Glomerular visceral epithelial cell (primary cell): ENCODE measurements around the gene TMEM247.
"Not testable (repeated sequence)": the region's sequence is repeated elsewhere in the genome, so short reads cannot be mapped to it uniquely, and the experiment has no call there.

ENCODE experiments used
- DNase-seq: peaks from one replicate; pipeline ENCODE4 v3.0.0-alpha.2; 2016; ENCODE audit errors: extremely low spot score

TMEM247 gene

DNA sequence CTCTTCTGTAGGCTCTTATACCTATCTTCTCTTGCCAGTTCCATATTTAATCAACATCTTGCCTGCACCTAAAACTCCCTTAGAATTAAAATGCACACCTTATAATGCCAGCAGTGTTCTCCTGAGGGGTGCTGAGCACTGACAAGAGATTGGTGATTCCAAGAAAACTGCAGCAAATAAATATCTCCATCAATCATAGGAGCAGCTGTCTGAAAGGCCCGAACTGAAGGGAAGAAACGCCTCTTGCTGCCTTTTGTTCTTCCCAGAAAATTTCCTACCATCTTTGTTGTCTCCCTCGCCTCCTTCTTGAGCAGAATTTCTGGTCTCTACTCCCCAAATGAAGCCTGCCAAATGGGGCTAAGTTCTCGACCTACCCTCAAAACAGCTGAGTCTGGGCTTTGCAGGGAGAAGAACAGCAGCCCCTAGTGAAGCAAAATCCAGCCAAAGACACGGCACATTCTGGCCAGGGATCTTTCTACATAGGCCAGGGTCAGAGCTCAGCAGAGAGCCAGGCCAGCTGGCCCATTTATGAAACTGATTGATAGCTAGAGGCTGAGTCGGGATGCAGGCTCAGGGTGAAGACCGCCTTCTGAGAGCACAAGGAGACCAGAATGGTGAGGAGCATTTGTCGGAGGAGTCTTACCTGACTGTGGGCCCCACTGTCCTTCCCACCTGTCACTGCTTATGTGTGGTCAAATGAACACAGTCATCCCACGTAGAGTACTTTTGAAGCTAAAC lies 20.4 kb upstream of the TMEM247 start:
- DNase-seq, result no peak

DNA sequence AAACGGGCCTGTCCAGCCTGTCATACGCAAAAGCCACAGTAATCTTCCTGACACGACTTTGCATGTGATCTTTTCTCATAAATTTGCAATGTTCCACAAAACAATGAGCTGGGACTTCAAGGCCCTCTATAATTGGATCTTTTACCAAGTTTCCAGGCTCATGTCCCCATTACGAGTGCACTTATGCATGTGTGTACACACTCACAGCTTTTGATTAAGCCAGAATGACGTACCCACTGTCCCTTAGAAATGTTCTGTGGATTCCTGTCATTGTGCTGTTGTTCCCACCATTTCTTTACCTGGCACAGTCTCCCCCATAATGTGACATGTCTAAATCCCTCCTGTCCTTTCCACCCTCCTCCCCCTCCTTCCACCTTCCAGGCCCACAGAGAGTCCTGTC lies 19.7 kb upstream of the TMEM247 start:
- DNase-seq, result no peak

DNA sequence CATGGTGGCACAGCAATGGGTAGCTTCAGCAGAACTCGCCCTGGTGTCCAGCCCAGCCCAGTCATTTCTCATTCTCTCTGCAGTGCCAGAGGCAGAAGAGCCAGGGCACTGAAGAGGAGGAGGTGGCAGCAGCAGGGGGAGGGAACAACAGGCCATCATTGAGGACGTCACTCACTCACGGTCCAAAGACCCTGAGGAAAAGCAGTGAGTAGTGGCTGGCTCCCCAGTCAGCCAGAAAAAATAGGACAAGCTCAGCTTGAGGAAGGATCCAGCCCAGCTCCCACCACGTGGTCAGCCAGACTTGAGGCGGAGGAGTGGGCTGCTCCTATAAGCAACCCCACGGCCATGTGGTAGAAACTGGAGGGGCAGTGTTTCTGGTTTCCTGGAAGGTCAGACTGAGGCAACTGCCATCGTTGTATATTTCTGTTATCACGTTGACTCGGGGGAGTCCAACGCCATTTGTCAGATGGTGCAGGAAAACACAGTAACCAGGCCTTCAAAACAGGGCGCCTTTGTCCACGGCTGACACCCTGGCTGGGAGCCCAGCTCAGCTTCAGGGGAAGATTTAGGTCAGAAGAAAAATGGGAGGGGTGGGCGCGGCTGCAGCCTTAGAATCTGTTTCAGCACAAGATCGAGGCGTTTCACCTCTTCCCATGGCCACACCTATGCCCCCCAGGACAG lies 19.0 kb upstream of the TMEM247 start:
- DNase-seq, result no peak

DNA sequence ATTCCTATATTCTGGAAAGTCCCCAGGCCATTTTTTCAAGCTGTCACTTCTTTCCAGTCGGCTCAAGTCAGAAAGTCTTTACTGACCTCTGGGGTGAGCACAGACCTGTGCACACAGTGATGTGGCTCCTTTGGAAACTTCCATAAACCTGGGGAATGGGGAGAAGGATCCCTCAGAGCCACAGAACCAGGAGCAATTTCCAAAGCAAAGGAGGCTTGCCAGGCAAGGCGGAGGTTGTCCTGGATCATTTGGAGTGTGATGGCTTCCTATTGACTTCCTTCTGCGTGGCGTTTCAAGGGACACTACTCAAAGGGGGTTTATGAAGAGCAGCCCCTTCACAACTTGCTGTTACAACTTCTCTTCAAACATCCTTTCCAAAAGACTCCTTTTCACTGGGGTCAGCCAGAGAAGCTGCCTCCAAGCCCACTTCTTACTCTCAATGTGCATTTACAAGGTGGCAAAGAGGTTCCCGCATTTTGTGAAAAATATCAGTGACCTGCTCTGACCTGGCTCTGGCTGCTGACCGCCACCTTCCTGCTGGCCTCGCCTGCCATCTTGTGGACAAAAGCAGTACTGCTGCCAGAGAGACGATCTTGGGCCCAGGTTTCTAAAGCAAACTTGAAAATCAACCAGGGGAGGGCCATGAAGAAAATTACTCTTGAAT lies 18.2 kb upstream of the TMEM247 start:
- DNase-seq, result peak; percentile 72

DNA sequence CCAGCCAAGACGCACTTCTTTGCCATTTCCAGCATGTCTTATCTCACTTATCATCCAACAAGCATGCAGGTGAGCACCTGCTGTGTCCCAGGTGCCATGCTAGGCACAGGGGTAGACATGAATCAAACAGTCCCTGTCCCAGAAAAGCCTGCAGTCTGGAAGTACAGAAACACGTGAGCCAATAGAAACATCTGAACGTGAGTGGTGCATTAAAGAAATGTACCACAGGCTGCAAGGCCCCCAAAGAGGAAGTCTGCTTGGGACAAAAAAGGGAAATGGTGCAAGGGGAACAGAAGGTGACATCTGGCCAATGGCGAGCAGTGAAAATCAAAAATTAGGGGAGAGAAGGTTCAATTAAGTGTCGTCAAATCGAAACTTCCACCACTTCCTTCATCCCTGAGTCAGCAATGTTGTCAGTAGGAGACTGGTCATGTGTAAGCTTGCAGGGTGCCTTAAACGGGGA lies 17.6 kb upstream of the TMEM247 start:
- DNase-seq, result no peak

DNA sequence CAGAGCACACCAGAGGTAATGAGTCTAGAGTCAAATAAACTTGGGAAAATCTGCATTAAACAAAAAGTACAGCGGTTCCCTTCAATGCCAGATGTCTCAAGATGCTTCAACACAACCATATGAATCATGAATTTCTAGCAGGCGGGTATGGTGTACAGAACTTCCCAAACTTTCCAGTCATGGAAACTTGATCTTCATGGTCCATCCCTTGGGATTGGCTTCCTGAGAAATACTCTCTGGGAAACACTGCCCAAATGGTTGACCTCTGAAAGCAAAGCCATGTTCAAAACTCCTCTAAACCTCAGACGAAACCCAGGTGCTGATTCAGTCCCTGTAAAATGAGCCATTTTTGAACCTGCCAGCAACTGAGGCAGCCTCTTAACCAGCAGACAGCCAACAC lies 16.4 kb upstream of the TMEM247 start:
- no peak for DNase-seq

DNA sequence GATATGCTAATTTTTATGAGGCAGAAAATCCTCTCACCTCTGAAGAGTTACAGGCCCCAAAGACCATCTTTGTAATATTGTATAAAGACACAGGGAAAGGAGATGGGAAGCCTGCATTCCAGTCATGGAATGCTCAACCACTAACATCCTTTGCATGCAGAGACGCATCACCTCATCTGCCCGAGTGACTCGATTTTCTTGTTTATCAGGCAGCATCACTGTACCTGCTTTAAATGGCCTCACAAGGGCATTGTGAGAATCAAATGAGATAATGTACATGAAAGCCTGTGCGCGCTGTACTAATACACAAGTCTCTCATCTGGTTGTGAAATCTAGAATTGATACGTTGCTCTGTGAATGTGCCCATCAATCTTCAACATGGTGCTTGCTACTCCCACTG lies 10.2 kb upstream of the TMEM247 start:
- DNase-seq, result no peak

DNA sequence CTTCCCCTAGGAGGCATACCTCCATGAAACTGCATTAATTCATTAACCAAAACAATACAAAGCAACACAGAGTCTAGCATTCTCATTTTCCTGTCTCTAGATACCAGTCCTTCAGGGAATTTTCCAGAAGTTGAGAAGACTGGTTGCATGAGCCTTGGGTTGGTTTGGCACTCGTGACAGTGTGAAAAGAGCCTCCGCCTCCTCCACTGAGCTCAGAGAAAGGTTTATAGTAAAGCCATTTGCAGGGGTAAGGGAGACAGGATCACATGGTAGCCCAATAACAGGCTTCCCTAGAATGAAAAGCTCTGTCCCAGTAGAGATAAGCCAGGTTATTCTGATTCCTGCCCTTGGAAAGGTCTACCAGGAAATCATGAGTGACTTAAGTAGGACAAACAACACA lies 9.7 kb upstream of the TMEM247 start:
- DNase-seq, result no peak

DNA sequence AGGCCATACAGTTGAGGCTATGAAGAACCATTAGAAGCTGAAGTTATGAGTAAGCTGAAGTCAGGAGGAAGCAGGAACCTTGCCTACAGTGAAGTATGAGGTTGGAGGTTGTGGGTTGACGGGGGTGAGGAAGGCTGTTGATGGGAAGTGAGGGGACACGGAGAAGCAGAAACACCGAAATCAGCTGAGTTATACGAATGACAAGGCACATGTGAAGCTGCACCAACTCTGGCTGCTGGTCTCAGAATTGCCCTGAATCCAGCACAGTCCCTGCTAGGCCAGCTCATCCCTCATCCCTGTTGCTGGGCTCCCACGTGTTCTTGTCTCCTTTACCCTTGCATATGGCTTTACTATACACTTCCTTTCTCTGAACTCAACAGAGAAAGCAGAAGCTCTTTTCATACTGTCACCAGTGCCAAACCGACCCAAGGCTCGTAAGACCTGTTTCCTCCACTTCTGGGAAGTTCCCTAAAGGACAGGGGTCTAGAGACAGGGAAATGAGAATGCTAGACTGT lies 9.2 kb upstream of the TMEM247 start:
- DNase-seq, result no peak

DNA sequence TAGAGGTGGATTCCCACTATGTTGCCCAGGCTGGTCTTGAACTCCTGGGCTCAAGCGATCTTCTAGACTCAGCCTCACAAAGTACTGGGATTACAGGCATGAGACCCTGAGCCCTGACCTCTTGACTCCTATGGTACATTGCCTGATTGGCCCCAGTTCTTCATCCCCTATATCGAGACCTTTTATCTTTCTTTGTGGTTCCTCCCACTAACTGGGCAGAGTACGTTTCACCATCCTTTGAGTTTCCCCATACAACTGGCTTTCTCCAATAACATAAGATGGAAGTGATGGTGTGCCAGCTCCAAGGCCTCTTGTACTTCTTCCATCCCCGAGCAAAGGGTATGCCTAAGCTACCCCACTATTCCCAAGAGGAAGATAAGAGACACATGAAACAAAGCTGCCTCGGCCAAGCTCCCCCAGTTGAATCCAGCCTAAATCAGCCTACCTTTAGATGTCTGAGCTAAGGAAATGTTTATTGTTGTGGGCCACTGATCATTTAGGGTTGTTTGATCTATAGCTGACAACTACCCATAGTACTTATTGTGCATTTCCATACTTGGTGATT lies 8.3 kb upstream of the TMEM247 start:
- DNase-seq, result no peak

DNA sequence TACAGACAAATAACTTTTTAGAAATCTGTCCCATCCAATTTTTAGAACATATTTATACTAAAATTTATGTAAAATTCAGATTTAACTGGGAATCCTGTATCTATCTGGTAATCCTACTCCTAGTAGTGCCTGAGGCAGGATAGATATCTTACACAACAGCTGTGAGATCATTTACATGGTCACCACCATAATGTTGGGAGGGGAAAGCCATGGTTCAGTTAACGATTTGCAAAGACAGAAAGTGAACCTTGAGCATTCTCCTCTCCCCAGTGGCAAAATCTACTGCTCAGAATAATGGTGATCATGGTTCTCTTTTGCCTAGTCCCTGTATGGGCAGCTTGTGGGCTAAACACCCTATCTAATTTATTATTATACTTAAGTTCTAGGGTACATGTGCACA lies 7.7 kb upstream of the TMEM247 start:
- no peak for DNase-seq

DNA sequence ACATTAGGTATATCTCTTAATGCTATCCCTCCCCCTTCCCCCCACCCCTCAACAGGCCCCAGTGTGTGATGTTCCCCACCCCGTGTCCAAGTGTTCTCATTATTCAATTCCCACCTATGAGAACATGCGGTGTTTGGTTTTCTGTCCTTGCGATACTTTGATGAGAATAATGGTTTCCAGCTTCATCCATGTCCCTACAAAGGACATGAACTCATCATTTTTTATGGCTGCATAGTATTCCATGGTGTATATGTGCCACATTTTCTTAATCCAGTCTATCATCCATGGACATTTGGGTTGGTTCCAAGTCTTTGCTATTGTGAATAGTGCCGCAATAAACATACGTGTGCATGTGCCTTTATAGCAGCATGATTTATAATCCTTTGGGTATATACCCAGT lies 7.2 kb upstream of the TMEM247 start:
- DNase-seq, result not testable (repeated sequence)

DNA sequence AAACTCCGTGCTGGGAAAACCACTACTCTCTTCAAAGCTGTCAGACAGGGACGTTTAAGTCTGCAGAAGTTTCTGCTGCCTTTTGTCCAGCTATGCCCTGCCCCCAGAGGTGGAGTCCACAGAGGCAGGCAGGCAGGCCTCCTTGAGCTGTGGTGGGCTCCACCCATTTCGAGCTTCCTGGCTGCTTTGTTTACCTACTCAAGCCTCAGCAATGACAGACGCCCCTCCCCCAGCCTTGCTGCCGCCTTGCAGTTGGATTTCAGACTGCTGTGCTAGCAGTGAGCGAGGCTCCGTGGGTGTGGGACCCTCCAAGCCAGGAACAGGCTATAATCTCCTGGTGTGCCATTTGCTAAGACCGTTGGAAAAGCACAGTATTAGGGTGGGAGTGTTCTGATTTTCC lies 1.9 kb upstream of the TMEM247 start:
- DNase-seq, result not testable (repeated sequence)

DNA sequence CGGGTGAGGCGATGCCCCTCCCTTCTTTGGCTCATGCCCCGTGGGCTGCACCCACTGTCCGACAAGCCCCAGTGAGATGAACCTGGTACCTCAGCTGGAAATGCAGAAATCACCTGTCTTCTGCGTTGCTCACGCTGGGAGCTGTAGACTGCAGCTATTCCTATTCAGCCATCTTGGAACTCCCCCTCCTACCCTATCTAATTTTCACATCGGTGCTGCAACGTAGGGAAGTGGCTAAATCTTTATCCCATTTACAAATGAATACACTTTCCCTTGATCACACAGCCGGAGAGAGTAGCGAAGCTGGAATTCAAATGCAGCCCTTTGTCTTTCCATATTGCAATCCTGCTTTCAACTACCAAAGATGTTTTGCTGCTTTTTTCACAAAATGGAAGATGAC lies 1.4 kb upstream of the TMEM247 start:
- DNase-seq, result no peak

DNA sequence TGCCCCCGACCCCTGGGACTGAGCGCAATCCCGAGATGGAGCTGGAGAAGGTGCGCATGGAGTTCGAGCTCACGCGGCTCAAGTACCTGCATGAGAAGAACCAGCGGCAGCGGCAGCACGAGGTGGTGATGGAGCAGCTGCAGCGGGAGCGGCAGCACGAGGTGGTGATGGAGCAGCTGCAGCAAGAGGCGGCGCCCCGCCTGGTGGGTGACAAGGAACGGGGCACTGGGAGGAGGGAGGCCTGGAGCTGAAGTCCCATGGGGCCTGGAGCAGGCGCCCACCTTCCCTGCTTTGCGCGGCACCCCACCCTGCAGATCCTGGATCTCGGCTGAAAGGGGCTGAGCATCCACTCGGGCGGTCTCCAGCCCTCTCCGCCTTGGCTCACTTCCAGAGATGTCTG lies 1.2 kb downstream of the TMEM247 start:
- no peak for DNase-seq

DNA sequence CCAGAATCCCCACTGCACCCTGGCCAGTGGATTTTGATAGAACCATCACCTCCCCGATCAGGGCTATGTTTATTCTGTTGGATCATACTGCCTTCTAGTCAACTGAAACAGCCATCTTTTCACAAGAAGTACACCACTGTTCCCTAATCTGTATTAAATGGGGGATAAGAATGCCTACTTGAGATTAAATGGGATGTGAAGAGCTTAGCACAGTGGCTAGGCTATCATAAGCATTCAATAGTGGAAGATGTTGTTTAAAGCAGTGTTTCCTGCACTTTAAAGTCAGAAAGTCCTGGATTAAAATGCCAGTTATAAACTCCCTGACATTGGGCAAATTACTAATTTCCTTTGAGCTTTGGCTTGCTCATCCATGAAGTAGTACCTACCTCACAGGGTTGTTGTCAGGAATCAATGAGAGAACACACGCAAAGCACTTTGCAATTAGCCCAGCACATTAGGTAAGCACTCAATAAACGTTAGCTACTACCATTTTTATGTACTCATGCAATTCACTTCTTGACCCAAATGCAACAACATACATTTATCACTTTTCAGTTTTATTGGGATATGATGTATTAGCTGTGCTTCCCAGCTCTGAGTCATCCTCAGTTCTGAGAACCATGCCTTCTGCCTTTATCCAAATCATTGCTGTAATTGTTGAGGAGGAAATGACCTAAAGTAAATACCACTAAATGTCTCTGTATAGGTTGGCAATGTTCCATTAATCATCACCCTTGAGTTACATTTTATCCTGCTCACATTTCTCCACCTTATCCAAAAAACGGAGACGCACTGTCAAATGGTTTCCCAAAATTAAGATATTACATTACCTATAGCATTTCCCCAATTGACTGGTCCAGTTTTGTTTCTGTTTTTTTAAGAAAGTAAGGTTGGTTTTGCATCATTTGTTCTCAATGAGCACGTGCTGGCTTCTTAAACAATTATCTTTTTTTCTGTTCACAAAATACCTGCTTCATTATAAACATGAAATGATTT lies 2.1 kb downstream of the TMEM247 start:
- peak; percentile 65 for DNase-seq

DNA sequence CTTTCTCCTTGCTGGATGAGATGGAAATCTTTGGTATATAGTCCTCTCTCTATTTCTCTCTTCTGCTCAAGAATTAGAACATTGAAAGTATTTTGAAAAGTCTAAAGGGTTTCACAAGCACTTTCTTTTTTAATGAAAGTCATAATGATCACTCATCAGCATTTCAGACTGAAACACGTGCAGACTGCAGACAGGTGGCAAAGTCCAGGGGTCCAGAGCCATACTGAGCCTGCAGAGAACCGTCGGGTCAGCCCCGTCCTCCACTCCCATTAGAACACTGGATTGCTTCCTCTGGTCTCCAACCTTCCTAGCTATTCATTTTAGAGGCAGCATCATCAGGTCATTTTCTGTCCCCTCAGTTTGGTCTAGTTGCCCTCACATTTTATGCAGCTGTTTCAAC lies 3.1 kb downstream of the TMEM247 start:
- DNase-seq, result no peak

DNA sequence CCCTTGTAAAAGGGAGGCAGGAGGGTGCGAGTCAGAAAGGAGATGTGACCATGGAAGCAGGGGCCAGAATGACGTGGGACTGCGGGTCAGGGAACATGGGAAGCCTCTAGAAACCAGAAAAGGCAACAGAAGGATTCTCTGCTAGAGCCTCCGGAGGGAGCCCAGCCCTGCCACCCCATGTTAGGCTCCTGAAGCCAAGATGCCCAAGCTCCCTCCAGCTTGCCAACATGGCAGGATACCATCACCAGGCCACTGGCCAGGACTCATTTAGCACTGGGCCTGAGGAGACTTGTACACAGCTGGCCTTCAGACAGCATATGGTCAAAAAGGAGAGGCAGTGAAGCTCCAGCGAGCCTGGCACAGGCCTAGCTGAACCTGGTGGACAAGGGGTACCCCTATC lies 5.6 kb downstream of the TMEM247 start:
- no peak for DNase-seq

DNA sequence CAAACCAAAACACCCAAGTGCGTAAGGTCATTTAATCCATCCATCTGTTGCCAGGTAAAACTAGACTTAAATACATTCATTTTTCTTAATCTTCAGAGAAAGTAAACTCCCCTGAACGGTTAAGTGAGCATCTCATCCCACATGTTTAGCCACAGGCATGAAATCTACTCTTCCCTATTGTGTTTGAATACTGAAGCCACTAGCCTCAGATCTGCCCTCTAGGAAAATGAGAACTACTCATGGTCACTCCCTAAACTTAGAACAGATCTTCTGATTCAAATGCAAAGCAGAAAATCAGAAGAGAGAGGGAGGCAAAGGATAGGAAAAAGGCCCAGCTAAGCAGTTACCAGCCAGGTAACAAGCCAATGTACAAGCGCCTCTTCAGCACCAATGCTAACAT lies 7.1 kb downstream of the TMEM247 start:
- no peak for DNase-seq

DNA sequence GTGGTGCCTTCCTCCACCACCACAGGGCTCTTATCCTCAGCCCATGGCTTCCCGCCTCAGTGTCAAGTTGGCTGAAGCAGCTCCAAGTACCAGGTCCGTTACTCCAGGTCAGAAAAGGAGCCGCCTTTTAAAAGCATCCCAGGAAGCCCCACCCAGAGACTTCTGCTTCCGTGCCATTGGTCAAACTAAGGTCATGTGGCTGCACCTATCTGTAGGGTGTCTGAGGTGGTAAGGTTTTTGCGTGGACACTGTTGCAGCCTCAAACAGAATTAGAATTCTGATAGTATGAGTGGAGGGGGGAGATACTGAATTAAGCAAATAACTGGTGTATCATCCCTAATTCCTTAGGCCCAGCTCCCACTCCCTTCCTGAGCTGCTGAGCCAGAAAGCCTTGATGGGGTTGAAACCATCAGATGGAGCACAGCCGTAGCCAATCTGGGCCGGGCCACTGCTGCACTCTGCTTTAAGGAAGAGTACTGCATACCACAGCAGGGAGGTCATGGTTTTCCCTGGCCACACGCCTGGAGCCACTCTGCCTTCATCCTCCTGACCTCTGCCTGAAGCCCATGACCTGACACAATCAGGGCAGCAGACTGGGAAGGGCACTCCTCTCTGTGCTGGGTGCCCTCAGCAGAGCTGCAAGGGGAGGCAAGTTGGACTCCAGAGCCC lies 8.4 kb downstream of the TMEM247 start:
- DNase-seq, result peak; percentile 67

DNA sequence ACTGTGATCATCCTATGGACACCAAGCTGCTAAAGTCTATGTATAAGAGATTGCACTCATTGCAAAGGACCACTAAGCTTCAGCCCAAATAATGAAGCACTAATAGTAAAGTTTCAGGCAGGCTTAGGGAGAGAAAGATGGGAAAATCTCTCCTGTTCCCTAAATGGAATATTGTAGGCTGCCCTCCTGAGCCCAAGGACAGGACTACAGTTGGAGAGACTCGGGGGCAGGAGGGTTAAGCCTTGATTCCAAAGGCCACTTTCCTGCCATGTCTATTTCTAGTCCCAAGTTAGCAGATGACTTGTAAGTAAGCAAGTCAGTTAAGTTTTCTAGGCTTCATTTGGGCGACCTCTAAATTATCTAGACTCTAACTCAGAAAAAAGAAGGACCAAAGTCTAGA lies 9.0 kb downstream of the TMEM247 start:
- DNase-seq, result no peak
